GM12878 (cell line): ENCODE results near the gene ABCA7. TPM values are rescaled to one million over a fixed set of nuclear protein-coding genes. Genes with fewer than 3 reads are reported as not detected.
A peak's percentile ranks its signal among the peaks of the same experiment; 100 is the strongest.

Experiments
- BCLAF1 ChIP-seq: fragments of 450-650 bp; IDR thresholded peaks from 2 replicates; pipeline ENCODE4 v1.6.1; 2017; ENCODE audit warnings: antibody characterized with exemption, mild to moderate bottlenecking, moderate library complexity
- BMI1 ChIP-seq: fragments of 450-650 bp; IDR thresholded peaks from 2 replicates; pipeline ENCODE4 v1.6.1; 2016; ENCODE audit warnings: mild to moderate bottlenecking, moderate library complexity, borderline replicate concordance
- CREB1 ChIP-seq: IDR thresholded peaks from 2 replicates; pipeline ENCODE4 v1.6.1; 2012; ENCODE audit warnings: low read depth, mild to moderate bottlenecking, inconsistent platforms
- CREM ChIP-seq: IDR thresholded peaks from 2 replicates; pipeline ENCODE4 v1.6.1; 2014; ENCODE audit warnings: antibody characterized with exemption, low read depth
- IKZF1 ChIP-seq: fragments of 450-650 bp; conservative IDR thresholded peaks from 2 replicates; pipeline ENCODE4 v1.6.1; 2017; ENCODE audit warnings: antibody characterized with exemption, mild to moderate bottlenecking
- LARP7 ChIP-seq: fragments of 450-650 bp; IDR thresholded peaks from 2 replicates; pipeline ENCODE4 v1.6.1; 2017; ENCODE audit warnings: mild to moderate bottlenecking
- MXI1 ChIP-seq: fragments of 150-350 bp; IDR thresholded peaks from 2 replicates; pipeline ENCODE4 v1.6.1; 2011; ENCODE audit warnings: low read depth, mild to moderate bottlenecking, inconsistent platforms, low read length, improper control_type of control experiment
- NR2F1 ChIP-seq: fragments of 450-650 bp; conservative IDR thresholded peaks from 2 replicates; pipeline ENCODE4 v1.6.1; 2017; ENCODE audit warnings: mild to moderate bottlenecking
- NRF1 ChIP-seq: conservative IDR thresholded peaks from 2 replicates; pipeline ENCODE4 v1.6.1; 2011; ENCODE audit warnings: mild to moderate bottlenecking, low read depth, low read length, improper control_type of control experiment
- POLR2A ChIP-seq: IDR thresholded peaks from 2 replicates; pipeline ENCODE4 v1.6.1; 2011; ENCODE audit warnings: low read depth, mild to moderate bottlenecking, low read length
- POU2F2 ChIP-seq: IDR thresholded peaks from 3 replicates; pipeline ENCODE4 v1.6.1; 2011; ENCODE audit warnings: low read depth, mild to moderate bottlenecking, low read length, borderline replicate concordance
- RCOR1 ChIP-seq: conservative IDR thresholded peaks from 2 replicates; pipeline ENCODE4 v1.6.1; 2012; ENCODE audit warnings: low read depth, low read length, improper control_type of control experiment
- RELA ChIP-seq: fragments of 450-650 bp; IDR thresholded peaks from 2 replicates; pipeline ENCODE4 v1.8.0; 2014; ENCODE audit warnings: borderline replicate concordance; ENCODE audit not compliant: partially characterized antibody
- SMARCA5 ChIP-seq: fragments of 450-650 bp; IDR thresholded peaks from 2 replicates; pipeline ENCODE4 v1.6.1; 2017; ENCODE audit warnings: mild to moderate bottlenecking
- SREBF1 ChIP-seq: IDR thresholded peaks from 2 replicates; pipeline ENCODE4 v1.6.1; 2012; ENCODE audit warnings: mild to moderate bottlenecking, low read length
- TCF12 ChIP-seq: IDR thresholded peaks from 2 replicates; pipeline ENCODE4 v1.6.1; 2011; ENCODE audit warnings: low read depth, mild to moderate bottlenecking, low read length
- TCF3 ChIP-seq: IDR thresholded peaks from 2 replicates; pipeline ENCODE4 v1.6.1; 2012; ENCODE audit warnings: low read depth, mild to moderate bottlenecking, low read length, borderline replicate concordance; ENCODE audit not compliant: insufficient read depth
- YY1 ChIP-seq: IDR thresholded peaks from 2 replicates; pipeline ENCODE4 v1.6.1; 2011; ENCODE audit warnings: low read depth, mild to moderate bottlenecking, low read length
- ZNF217 ChIP-seq: fragments of 450-650 bp; IDR thresholded peaks from 2 replicates; pipeline ENCODE4 v1.6.1; 2017; ENCODE audit warnings: antibody characterized with exemption, mild to moderate bottlenecking
- ZNF687 ChIP-seq: fragments of 450-650 bp; IDR thresholded peaks from 2 replicates; pipeline ENCODE4 v1.6.1; 2017; ENCODE audit warnings: mild to moderate bottlenecking, moderate library complexity
- polyA plus RNA-seq, 11 experiments: library from polyadenylated mRNA; depleted of rRNA in 4 of 11; unstranded in 6 of 11; stranded (reverse) in 5 of 11; fragments of >200 nt; fragmentation: Nextera tagmentation in 4 of 11; fragmentation: Illumina TruSeq in 1 of 11; extraction: Ambion mirVana in 4 of 11; extraction: Trizol in 1 of 11; gene quantifications; 1 replicate in 1 of 11; 2 replicates in 10 of 11; pipeline versions ENCODE4 v1.2.1 to v1.2.3, GENCODE V29; 2011 to 2016; ENCODE audit warnings: inconsistent platforms in 2 of 11, missing spikeins in 2 of 11, low read depth in 1 of 11
- total RNA-seq, 4 experiments: library from RNA; depleted of rRNA in 3 of 4; stranded (reverse); fragments of >200 nt in 3 of 4; fragmentation: Illumina TruSeq in 1 of 4; extraction: Trizol in 1 of 4; gene quantifications; 2 replicates each; pipeline versions ENCODE4 v1.2.1 to v1.2.3, GENCODE V29; 2013 to 2021
- TF ChIP-seq, protein P1 (sequence below): fragments of 450-650 bp; IDR thresholded peaks from 2 replicates; pipeline ENCODE4 v1.6.1; 2017; ENCODE audit warnings: mild to moderate bottlenecking, moderate library complexity

Gene ABCA7
- total and polyA plus RNA-seq, 10 of the 15 experiments (the other 5 are each of a cell fraction or from before 2014, with no cell fraction given): 1.0 to 49.5 (median 14.8) TPM

DNA sequence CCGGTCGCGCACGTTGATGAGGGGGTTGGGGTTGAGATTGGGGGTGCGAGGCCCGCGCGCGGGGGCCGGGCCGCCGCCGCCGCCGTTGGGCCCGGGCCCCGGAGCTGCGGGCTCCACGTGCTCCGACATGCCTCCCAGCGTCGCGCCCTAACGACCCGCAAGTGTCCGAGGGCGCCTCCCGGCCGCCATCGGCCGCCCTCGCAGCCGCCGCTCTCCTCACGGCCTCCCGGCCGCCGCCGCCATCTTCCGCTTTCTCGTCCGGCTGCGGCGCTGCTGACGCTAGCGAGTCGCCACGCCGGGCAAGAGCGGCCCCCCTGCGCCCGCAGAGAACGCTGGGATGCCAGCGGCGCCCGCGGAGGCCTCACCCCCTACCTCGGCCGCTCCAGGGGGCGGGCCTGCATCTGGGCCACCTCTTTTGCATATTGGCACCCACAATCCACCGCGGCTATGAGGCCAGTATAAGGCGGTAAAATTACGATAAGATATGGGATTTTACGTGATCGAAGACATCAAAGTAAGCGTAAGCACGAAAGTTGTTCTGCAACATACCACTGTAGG, 19.0 kb upstream of the ABCA7 start, which contains the start of gene TMEM259 (continued):
- peak; percentile 20; the same call in 1 of the 2 replicates for TF ChIP-seq TCF12
- no peak for TF ChIP-seq SREBF1
- TF ChIP-seq ZNF217: peak; percentile 69; the same call in 1 of the 2 replicates
- no peak for TF ChIP-seq BMI1
- TF ChIP-seq RELA: no peak
- no peak for TF ChIP-seq RCOR1
- TF ChIP-seq POLR2A: peak; percentile 82
- peak; percentile 70 for TF ChIP-seq CREB1
- TF ChIP-seq TCF3: 0 out of 2 replicates have a peak, but pooled peaks have one; percentile 39
- TF ChIP-seq IKZF1: peak; percentile 71
- TF ChIP-seq LARP7: peak; percentile 91
- TF ChIP-seq POU2F2: peak; percentile 99; the same call in 2 of the 3 replicates
- TF ChIP-seq ZNF687: peak; percentile 11; the same call in 1 of the 2 replicates
- TF ChIP-seq MXI1: 0 out of 2 replicates have a peak, but pooled peaks have one; percentile 51
- peak; percentile 72 for TF ChIP-seq BCLAF1
- TF ChIP-seq, protein P1, sequence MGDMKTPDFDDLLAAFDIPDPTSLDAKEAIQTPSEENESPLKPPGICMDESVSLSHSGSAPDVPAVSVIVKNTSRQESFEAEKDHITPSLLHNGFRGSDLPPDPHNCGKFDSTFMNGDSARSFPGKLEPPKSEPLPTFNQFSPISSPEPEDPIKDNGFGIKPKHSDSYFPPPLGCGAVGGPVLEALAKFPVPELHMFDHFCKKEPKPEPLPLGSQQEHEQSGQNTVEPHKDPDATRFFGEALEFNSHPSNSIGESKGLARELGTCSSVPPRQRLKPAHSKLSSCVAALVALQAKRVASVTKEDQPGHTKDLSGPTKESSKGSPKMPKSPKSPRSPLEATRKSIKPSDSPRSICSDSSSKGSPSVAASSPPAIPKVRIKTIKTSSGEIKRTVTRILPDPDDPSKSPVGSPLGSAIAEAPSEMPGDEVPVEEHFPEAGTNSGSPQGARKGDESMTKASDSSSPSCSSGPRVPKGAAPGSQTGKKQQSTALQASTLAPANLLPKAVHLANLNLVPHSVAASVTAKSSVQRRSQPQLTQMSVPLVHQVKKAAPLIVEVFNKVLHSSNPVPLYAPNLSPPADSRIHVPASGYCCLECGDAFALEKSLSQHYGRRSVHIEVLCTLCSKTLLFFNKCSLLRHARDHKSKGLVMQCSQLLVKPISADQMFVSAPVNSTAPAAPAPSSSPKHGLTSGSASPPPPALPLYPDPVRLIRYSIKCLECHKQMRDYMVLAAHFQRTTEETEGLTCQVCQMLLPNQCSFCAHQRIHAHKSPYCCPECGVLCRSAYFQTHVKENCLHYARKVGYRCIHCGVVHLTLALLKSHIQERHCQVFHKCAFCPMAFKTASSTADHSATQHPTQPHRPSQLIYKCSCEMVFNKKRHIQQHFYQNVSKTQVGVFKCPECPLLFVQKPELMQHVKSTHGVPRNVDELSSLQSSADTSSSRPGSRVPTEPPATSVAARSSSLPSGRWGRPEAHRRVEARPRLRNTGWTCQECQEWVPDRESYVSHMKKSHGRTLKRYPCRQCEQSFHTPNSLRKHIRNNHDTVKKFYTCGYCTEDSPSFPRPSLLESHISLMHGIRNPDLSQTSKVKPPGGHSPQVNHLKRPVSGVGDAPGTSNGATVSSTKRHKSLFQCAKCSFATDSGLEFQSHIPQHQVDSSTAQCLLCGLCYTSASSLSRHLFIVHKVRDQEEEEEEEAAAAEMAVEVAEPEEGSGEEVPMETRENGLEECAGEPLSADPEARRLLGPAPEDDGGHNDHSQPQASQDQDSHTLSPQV: 0 out of 2 replicates have a peak, but pooled peaks have one; percentile 41
- TF ChIP-seq NRF1: 0 out of 2 replicates have a peak, but pooled peaks have one; percentile 18
- peak; percentile 99 for TF ChIP-seq YY1
- TF ChIP-seq CREM: peak; percentile 54; the same call in 1 of the 2 replicates
- TF ChIP-seq SMARCA5: peak; percentile 81
- peak; percentile 52 for TF ChIP-seq NR2F1
